GM21737 (cell line): ENCODE measurements around the gene DENND11.

Experiments
- ATAC-seq: cut with Tn5 transposase; IDR thresholded peaks from one replicate; pipeline ENCODE4 v1.9.1; 2021; ENCODE audit warnings: mild to moderate bottlenecking, moderate library complexity; ENCODE audit not compliant: unreplicated experiment

Gene DENND11, protein sequence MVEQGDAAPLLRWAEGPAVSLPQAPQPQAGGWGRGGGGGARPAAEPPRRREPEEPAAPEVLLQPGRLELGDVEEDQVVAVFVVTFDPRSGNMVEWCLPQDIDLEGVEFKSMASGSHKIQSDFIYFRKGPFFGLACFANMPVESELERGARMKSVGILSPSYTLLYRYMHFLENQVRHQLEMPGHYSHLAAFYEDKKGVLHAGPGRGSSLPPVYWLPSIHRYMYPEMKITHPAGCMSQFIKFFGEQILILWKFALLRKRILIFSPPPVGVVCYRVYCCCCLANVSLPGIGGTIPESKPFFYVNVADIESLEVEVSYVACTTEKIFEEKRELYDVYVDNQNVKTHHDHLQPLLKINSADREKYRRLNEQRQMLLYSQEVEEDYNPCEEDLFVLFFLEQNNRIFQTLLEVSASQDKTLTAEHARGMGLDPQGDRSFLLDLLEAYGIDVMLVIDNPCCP

DNA sequence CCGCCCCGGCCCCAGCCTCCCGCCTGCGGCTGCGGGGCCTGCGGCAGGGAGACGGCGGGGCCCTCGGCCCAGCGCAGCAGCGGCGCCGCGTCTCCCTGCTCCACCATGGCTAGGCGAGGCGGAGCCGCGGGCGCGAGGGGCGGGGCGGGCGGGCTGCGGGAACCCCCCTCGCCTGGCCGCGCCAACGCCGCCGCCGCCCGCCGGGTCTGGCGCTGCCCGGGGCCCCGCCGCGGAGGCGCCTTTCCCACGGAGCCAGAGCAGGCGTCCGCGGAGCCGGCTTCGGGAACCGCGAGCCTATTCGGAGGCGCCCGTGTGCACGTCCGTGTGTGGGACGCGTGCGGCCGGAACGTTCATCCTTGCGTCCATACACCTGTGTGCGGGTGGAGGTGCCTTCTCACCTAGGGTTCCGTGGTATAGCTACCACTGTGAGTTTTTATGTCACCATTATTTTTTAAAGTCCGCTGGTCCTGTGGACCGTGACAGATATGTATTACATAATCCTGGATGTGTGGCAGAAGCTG lies at the start of gene DENND11:
Gene DENND11, minus strand, starts transcription at position 120 of the 521 bp plus-strand sequence. Its CDS starts 13 bp downstream, at position 107.
- ATAC-seq = peak; percentile 67

DNA sequence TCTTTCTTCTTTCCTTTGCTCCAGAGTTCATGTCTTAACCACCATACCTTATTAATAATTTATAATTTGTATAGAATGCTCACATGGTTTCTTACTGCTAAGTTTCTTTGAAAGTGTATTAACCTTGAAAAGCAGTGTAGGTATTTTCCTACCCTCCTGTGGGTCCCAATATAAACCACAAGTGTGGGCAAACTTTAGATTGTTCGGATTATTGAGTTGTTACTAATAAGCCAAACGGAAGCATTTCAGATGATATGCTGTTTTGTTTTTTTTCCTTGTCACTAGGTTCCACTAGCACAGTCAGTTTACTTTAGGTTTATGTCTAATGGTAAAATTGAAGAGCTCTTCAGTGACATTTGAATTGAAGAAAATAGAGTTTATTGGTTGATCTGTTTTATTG lies 46.4 kb upstream of the DENND11 start:
- ATAC-seq = no peak

DNA sequence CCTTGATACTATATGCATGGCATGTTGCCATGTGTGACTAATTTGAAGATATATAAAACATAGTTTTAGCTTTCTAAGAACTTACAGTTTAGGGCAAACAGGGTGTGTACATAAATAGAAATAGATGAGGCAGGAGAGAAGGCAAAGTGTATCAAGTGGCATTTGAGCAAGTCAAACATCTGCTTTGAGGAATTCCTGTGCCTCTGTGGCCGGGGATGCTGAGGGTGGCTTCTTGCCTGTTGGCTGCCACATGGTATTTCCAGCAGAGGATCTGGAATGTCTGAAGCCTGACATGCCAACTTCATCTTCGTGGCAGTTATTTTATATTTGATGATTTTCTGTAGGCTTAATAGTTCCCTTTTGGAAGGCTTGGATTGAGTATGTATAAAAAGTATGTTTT lies 42.2 kb upstream of the DENND11 start:
- no peak for ATAC-seq

DNA sequence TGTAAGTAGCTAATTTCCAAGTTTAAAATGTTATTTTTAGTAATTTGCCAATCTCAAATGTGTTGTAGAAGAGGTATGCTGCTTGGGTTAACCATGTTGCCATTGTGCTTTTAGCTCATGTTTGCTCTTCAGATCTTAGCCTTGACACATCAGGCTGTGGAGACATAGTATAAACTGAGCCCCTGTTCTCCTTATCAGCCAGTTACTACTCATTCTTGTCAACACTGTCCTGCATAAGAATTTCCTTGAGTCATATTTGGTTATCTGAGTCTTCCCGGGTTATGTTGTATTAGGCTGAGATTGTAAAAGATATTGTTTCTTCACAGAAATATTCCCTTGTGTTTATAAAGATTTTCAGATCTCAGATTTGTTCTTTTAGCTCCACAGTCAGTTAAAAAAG lies 40.3 kb upstream of the DENND11 start:
- no peak for ATAC-seq

DNA sequence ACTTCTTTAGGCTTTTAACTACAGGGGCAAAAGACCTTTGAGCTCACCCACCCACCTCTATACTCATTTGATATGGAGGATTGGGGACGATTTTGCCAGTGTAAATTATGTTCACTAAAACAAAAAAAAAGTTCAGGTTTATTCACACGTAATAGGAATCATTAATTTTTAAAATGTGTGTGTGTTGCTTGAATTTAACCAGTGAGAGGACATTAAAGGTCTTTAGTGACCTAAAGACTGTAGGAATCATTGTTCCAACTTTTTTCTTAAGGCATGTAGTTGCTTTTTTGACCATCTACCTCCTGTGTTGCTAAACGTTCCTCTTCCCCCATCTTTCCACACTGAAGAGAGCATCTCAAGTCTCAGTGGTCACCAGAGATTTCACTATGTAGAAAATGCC lies 37.3 kb upstream of the DENND11 start:
- no peak for ATAC-seq

DNA sequence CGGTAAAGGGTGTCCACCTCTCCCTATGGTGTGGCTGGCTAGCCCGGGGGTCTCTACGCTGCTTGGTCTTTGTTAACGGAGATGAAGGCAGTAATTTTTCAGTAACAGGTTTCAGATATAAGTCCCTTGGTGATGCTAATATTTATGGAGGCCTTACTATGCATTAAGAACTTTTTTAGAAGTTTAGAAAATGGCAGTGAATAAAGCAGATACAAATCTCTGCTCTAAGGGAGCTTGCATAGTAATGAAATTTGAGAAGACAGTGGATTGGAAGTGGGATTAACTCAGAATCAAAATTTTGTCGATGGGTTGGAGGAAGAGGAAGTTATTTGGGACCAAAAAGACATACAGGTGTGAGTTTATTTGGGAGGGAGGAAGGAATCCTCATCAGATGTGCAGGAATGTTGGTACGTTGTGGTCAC lies 36.6 kb upstream of the DENND11 start:
- no peak for ATAC-seq

DNA sequence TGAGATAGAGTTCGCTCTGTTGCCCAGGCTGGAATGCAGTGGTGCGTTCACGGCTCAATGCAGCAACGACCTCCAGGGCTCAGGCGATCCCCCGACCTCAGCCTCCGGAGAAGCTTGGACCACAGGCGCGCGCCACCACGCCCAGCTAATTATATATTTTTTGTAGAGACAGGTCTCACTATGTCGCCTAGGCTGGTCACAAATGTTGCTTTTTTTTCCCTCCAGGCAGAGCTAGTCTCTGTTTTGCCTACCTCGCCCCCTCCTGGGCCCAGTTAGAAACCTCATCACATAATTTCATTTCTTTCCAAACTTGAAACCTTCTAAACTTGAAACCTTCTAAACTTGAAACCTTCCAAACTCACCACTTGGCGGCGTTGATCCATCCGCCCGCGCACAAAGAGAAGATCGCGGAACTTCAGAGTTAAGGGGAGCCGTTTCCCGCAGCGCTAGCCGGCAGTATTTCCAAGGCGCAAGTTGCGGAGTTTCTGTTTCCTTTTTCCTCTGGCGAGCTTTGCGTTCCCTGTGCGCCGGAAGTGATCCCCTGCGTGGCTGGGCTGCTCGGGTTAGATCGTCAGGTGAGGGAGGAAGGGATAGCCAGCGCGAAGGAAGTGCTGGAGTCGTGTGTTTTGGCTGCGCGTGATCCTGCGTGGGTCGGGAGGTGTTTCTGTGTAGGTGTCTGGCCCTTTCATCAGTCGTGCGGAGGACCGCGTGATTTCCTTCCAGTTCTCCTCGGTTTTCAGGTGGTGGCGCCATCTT lies 36.0 kb upstream of the DENND11 start, which contains the start of gene SSBP1:
Gene SSBP1, plus strand, starts transcription at position 523 of the 756 bp plus-strand sequence. CDS start 809 bp downstream, outside the sequence.
- peak; percentile 88 for ATAC-seq

DNA sequence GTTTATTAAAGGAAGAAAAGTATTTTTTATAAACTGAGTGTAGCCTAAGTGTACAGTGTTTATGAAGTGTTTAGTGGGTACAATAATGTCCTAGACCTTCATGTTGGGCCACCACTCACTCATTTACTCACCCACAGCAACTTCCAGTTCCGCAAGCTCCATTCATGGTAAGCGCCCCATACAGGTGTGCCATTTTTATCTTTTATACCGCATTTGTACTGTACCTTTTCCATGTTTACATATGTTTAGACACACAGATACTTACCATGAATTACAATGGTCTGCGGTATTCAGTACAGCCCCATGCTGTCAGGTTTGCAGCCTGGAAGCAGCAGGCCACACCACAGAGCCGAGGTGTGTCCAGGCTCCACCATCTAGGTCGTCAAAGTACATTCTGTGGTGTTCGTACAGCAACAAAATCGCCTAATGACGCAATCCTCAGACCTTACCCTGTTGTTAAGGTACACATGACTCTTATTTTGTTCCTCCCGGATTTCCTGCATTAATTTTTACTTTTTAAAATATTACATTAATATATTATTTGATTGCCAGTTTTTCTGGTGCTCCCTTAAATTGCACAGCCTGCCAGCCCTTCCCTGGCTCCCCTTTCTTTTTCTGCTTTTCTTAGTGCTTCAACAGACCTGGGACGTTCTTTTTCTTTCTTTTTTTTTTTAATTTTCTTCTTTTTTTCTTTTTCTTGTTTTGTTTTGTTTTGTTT lies 35.3 kb upstream of the DENND11 start:
- ATAC-seq = no peak

DNA sequence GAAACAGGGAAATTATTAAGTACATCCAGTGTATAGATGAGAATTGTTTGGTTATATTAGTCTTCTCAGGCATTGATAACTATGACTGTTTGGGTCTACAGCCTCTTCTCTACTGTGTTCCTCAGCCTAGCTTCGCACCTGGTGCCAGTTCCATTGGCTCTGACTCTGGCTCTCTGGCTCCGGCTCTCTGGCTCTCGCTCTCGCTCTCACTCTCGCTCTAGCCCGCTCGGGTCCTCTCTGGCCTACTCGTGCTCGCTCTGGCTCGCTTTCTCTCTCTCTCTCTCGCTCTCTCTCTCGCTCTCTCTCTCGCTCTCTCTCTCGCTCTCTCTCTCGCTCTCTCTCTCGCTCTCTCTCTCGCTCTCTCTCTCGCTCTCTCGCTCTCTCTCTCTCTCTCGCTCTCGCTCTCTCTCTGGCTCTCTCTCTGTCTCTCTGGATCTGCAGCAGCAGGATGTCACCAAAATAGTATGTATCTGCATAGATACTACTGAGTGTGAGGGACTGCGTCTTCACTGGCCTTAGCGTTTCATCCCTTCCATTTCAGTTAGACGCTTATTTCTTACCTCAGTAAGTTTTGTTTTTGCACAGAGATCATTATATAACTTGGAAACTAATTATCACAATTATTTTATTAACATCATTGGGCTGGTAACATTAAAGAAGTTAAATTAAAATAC lies 29.6 kb upstream of the DENND11 start:
- ATAC-seq = no peak

DNA sequence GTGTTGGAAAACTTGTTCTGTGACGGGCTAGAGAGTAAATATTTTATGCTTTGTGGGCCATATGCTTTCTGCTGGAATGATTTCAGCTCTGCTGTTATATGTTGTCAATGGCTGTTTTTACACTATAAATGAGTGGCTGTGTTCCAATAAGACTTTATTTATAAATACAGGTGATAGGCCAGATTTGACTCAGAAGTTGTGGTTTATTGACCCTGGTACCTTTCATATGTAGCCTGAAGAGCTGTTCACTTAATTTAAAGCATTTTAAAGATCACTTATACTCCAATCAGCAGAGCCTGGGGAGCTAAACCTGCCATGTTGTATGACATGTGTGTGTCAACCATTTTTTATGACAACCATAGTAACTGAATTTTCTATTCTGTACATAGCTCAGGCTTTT lies 27.1 kb upstream of the DENND11 start:
- ATAC-seq = no peak

DNA sequence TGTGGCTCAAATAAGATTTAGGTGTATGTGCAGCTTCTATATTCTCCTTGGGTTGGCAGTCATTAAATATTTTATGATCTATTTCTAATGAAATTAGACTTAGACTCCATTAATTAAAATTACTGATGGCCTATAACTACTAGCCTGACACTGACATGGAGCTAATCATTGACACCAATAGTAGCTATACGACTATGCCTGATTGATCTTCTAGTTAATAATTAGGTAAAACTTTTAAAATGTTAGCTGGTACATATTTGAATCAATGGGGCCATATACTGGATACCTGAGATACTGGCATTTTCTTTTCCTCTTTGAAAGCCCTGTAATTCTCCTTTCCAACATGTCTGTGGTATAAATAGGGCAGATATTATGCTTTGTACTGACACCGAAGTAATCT lies 20.6 kb upstream of the DENND11 start:
- no peak for ATAC-seq

DNA sequence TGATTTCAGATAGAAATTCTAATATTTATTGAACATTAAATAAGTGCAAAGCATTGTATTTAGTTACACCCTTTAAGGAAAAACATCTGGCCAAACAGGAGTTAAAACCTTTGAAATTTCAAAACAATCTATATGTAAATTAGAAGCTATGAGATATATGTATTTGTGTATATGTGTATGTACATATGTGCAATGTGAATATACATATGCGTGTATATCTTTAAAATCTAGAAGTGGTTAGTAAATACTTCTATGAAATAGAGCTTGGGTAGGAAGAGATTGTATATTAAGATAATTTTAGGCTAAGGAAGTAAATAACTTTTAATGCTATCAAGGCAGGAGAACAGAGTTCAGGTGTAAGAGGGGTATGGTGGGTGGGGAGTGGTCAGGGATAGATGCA lies 15.5 kb upstream of the DENND11 start:
- ATAC-seq = no peak

DNA sequence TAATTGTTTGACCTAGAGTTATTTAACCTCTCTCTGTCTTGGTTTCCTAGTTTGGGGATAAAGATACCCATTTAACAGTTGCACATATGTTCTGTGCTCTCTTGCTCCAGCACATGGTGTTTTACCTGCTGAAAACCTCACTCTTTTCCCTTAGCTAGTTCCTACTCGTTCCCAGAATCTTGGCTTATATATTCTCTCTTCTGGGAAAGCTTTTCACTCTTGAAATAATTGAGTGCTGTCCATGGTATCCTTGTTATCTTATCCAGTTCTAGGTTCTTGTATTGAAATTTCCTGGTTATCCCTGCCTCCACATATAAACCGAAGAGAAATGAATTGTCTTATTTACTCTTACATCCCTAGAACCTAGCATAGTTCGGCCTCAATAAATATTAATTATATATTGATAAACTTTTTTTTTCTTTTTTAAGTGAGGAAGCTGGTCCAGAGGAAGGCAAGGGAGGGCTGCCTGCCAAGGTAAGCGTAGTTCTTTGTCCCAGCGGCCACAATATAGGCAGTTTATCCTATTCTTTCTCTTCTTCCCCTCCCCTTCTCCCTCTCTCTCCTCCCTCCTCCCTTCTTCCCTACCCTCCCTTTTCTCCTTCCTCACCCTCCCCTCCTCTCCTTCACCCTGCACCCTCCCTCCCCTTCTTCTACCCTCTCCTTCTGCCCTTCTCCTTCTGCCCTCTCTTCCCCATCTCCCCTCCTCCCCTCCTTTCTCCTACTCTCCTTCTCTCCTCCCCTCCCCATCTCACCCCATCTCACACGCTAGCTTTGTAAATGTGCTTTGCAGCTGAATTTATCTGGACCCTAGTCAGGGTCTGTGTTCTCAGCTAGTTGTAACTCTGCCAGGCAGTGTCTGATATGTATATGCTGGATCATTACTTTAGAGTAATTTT lies 14.1 kb upstream of the DENND11 start:
- no peak for ATAC-seq

DNA sequence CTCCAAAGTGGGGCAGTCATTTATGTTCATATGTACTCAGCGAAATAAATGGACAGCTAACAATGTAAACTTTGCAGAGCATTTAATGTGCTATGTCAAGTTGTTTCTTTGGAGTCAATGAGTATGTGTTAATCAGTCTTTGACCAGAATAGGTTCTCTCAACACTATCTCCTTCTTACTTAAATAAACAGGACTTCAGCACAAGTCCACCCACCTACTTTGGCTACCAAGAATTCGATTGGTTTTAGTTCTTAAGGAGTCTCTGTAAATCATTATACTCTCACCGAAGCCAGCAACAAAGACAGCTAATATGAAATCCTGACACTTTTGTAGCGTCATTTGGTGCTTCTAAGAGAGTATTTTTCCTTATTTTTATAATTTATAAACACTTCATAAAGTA lies 13.1 kb upstream of the DENND11 start:
- no peak for ATAC-seq

DNA sequence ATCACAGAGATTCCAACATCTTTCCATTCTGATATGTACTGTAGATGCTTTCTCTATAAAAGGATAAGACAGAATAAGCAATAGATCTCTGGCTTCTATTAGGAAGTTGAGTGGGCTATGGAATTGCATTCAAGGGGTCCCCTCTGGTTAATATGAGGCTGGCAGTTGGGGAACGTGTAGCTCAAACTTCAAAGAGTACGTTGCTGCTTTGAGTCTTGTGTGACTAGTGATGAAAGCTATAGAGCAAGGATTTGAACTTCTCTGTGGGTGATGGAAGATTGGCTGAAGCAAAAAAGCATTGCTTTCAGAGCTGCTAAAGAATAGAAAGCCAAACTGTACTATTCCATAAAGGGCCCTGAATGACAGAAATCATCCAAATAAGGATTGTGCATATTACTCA lies 12.6 kb upstream of the DENND11 start:
- ATAC-seq = no peak

DNA sequence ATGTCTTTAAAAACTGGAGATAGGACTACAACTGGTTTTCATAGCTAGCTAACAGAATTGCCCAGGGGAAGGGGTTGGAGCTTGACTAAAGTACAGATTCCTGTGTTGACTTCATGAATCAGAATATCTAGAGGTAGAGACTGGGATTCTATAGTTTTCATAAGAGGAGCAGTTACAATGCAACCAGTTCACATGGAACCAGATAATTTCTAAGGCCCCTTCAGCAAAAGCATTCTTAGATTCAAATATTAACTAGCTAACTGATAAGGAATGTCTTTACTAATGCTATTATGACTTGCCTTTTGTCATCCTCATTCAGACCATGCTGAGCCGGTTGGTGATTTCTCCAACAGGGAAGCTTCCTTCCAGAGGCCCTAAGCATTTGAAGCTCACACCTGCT lies 11.9 kb upstream of the DENND11 start:
- ATAC-seq = no peak

DNA sequence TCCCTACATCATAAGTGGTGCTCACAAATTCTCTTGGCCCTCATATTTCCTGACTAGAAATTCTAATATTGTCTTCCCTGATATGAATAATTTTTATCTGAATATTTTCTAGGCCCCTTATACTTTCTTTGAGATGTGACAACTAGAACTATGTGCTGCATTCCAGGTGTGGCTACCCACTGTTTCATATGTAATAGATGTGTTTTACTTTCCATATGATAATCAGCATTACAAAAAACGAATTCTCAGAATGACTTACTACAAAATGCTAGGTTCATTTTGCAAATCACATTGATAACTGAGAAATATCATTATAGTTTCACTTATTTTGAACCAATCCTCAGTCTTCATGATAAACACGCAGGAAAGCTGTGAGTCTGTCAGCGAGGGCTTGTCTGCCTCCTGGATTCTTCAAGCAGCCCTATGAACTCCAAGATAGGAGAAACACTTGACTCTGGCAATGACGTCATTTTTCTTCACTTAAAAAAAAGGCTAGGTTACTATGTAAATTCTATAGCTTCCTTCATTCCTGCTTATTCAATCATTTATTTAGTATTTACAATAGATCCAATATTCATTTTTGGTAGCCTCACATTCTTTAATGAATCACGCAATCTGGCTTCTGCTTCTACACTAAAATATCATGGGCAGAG lies 10.8 kb upstream of the DENND11 start:
- ATAC-seq = no peak

DNA sequence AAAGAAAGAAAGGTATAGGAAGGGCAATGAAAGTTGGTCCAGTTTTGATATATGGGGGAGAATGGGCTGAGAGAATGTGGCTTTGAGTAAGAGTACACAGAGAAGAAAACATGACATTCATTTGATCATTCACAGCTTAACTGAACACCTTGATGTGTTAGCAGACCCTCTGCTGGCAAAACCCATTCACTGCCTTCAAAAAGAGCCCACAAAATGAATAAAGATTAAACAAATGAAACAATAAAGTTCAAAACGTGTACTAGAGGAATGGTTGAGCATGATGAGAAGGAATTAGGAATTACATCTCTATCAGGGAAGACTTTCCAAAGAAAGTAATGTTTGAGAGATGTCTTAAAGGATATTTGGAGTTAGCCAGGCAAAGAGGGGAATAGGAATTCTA lies 8.3 kb upstream of the DENND11 start:
- ATAC-seq = no peak

DNA sequence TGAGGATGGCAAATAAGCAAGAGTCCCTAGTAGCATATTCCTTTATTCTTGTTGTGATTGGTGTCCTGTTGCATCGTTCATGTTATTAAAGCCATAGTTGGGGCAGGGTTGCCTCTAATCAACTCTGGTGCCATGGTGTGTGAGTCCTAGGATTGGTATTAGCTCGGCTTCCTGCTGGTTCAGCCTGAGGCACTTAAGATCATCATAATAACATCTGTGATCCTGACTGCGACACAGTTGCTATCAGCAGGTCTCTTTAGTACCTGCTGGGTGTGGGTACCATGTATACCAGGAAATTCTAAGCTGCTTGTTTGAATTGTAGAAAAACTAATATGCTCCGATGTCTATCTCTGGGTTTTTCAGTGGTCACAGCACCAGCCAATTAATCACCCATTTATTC lies 7.8 kb upstream of the DENND11 start:
- no peak for ATAC-seq
